ENCODE measurements around the gene VPS26C. TPM values are rescaled to one million over a fixed set of nuclear protein-coding genes. Genes with fewer than 3 reads are reported as not detected.
"Not testable (repeated sequence)": the region's sequence is repeated elsewhere in the genome, so short reads cannot be mapped to it uniquely, and the experiment has no call there.

Gene VPS26C
- 10 to 100 TPM; 67.8 to 69.6 TPM for total RNA-seq
- long read RNA-seq, transcript VPS26C-213 (2 exons, 959 nt), result minor isoform, 5 of 132 reads
- long read RNA-seq, transcript VPS26C-201 (8 exons, 3,256 nt), result major isoform, 67 of 132 reads
- long read RNA-seq, transcript VPS26C-207 (7 exons, 937 nt), result minor isoform, 15 of 132 reads
- long read RNA-seq, partial matches to known transcripts, result 18 of 132 reads
- long read RNA-seq, other reads (novel, unspliced or antisense), result 24 of 132 reads

DNA sequence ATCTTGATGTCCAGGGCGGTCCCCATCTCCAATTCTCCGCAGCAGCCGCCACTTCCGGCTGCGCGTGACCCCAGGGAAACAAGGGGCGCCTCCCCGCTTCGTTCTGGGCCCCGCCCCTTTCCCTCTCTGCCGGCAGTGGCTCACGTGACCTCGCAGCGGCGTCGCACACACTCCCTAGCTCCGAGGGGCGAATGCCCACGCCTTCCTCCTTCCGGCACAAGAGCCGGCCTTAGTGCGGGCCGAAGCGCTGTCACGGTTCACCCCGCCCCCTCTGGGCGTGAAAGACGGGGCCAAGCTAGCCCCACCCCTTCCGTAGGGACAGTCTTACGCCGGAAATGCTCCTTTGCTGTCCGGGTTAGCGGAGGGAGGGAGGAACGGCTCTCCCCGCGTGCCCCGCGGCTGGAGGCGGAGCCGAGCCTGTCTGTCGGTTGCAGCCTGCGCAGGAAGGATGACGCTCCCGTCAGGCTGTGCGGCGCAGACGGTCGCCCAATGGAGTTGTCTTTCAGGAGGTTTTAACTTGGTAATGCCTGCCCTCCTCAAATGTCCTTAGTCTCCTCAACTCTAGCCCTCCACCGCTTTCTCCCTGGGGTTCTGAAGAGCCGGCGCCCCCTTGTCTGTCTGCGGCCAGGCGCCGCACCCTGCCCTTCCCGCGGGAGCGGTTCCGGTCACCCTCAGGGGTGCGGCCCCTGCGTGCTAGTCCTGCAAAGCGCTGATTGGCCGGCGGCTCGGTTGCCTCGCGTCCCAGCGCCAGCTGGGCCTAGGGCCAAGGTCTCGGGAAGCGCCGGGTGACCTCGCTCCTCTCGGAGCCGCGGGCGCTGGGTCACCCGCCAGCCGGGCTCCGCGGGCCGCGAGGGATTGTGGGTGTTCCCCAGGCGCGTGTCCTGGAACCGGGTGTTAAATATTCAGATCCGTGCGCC is at the start of gene VPS26C:
VPS26C (minus strand) TSS at position 66 of the 917 bp plus-strand sequence; CDS start at position 26, 40 bp downstream.
- ATAC-seq, result peak; percentile 85
- intact Hi-C loops (cut with DNase I, micrococcal nuclease), result loop anchor here in 1 of 2 donors (5.0 kb wide), 1 partner anchor 95 kb away; no protein-coding TSS in a partner anchor
- DNase-seq, result peak; percentile 99

GRCh38 chr21:37316072-37316471 is 48.9 kb upstream of the VPS26C start:
- intact Hi-C loops (cut with DNase I, micrococcal nuclease); ATAC-seq; DNase-seq: not testable (repeated sequence)

- ATAC-seq, result no peak
- intact Hi-C loops (cut with DNase I, micrococcal nuclease), result no loop called here
Measured at GRCh38 chr21:37300114-37300751, 33.1 kb upstream of the VPS26C start.

DNA sequence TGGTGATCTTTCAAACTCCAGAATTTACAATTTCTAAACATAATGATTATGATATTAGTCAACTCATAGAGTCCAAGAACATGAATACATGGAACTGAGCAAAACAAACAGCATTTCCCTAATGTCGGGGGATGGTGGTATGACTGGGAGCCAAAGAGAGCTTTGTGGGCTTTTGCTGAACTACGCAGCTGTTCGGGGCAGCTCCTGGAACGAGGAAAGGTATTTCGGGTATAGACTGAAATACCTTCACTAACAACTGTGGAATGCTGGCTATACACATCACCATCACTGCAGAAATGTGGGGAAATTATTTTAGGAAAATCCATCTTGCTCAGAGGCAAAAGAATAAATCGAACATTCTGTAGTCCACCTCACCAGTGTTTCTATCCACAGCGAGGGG is 30.2 kb upstream of the VPS26C start:
- intact Hi-C loops (cut with DNase I, micrococcal nuclease), result no loop called here
- ATAC-seq (no peak), DNase-seq (no peak)

More at GRCh38 chr21:37300114-37300751, 33.1 kb upstream of the VPS26C start:
- no peak for DNase-seq

- ATAC-seq, result no peak
- DNase-seq, result no peak
- intact Hi-C loops (cut with DNase I, micrococcal nuclease), result no loop called here
Measured at GRCh38 chr21:37294679-37295078, 27.5 kb upstream of the VPS26C start.

DNA sequence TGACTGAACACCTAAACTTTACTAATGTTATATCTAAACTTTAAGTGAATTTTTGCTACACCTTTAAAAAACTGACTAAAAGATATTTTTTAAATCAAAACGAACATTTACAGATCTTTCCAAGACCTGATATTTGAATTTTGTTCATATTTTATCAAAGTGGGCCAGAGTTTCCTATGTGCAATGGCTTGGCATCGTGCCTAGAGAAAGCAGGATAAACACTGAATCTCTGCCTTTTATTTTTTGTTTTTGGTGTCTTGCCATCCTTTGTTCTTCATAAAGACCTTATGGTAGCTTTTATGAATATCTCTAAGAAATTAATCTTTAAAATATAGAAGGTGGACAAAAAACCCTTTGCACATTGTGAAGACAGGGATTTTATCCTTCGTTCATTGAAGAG is 25.8 kb upstream of the VPS26C start:
- no peak for DNase-seq
- intact Hi-C loops (cut with DNase I, micrococcal nuclease), result no loop called here
- no peak for ATAC-seq

GRCh38 chr21:37292041-37292440 is 24.9 kb upstream of the VPS26C start:
- no peak for ATAC-seq
- intact Hi-C loops (cut with DNase I, micrococcal nuclease), result no loop called here
- DNase-seq, result no peak

GRCh38 chr21:37283191-37283710 is 16.1 kb upstream of the VPS26C start:
- intact Hi-C loops (cut with DNase I, micrococcal nuclease); DNase-seq; ATAC-seq: not testable (repeated sequence)

DNA sequence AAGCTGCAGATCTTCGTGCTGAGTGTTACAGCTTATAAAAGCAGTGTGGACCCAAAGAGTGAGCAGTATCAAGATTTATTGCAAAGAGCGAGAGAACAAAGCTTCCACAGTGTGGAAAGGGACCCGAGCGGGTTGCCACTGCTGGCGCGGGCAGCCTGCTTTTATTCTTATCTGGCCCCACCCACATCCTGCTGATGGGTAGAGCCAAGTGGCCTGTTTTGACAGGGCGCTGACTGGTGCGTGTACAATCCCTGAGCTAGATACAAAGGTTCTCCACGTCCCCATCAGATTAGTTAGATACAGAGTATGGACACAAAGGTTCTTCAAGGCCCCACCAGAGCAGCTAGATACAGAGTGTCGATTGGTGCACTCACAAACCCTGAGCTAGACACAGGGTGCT is 15.5 kb upstream of the VPS26C start:
- not testable (repeated sequence) for DNase-seq

DNA sequence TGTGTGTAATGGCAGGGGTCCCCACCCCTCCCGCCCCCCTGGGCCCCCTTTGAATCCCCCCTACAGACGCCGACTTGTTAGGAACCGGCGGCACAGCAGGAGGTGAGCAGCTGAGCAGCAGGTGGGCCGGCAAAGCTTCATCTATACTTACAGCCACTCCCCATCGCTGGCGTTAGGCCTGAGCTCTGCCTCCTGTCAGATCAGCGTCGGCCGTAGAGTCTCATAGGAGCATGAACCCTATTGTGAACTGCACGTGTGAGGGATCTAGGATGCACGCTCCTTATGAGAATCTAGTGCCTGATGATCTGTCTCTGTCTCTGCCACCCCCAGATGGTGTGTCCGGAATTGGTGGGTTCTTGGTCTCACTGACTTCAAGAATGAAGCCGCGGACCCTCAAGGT is 14.9 kb upstream of the VPS26C start:
- intact Hi-C loops (cut with DNase I, micrococcal nuclease), result no loop called here
- DNase-seq (peak in 1 of 2 donors; percentile 29), ATAC-seq (peak; percentile 63)

More for the DNA sequence above, 15.5 kb upstream of the VPS26C start:
- intact Hi-C loops (cut with DNase I, micrococcal nuclease); ATAC-seq: not testable (repeated sequence)

- DNase-seq (no peak), ATAC-seq (no peak)
- intact Hi-C loops (cut with DNase I, micrococcal nuclease), result no loop called here
Measured at GRCh38 chr21:37281579-37281978, 14.4 kb upstream of the VPS26C start.

GRCh38 chr21:37279271-37279670 is 12.1 kb upstream of the VPS26C start:
- ATAC-seq; intact Hi-C loops (cut with DNase I, micrococcal nuclease); DNase-seq: not testable (repeated sequence)

- DNase-seq (no peak), ATAC-seq (no peak)
- intact Hi-C loops (cut with DNase I, micrococcal nuclease), result no loop called here
Measured at GRCh38 chr21:37278199-37278598, 11.1 kb upstream of the VPS26C start.

GRCh38 chr21:37276377-37276776 is 9.2 kb upstream of the VPS26C start:
- intact Hi-C loops (cut with DNase I, micrococcal nuclease), result no loop called here
- DNase-seq, result no peak
- no peak for ATAC-seq

- DNase-seq, result no peak
- ATAC-seq, result no peak
- intact Hi-C loops (cut with DNase I, micrococcal nuclease), result no loop called here
Measured at GRCh38 chr21:37273911-37274690, 7.0 kb upstream of the VPS26C start.

- ATAC-seq (no peak), DNase-seq (no peak)
- intact Hi-C loops (cut with DNase I, micrococcal nuclease), result no loop called here
Measured at GRCh38 chr21:37273440-37273839, 6.3 kb upstream of the VPS26C start.

GRCh38 chr21:37272897-37273296 is 5.8 kb upstream of the VPS26C start:
- DNase-seq (no peak), ATAC-seq (no peak)
- intact Hi-C loops (cut with DNase I, micrococcal nuclease), result no loop called here

GRCh38 chr21:37270576-37271365 is 3.6 kb upstream of the VPS26C start:
- intact Hi-C loops (cut with DNase I, micrococcal nuclease), result no loop called here
- no peak for DNase-seq
- no peak for ATAC-seq
